HepG2 (cell line): ENCODE results near the gene C6orf132. TPM values are rescaled to one million over a fixed set of nuclear protein-coding genes. Genes with fewer than 3 reads are reported as not detected.

Experiments used
- KIAA2018 ChIP-seq: sonication (generic); formaldehyde crosslinking; IDR thresholded peaks from 2 replicates; pipeline ENCODE4 v1.5.0; 2020; ENCODE audit warnings: mild to moderate bottlenecking, missing genetic modification reagents, borderline replicate concordance
- U2AF2 ChIP-seq: fragments of 200-400 bp; formaldehyde crosslinking; IDR thresholded peaks from 2 replicates; pipeline ENCODE4 v1.6.1; 2017; ENCODE audit warnings: low read depth, mild to moderate bottlenecking, low read length
- YEATS2 ChIP-seq: sonication (generic); formaldehyde crosslinking; IDR thresholded peaks from 2 replicates; pipeline ENCODE4 v1.4.0; 2020; ENCODE audit warnings: missing genetic modification reagents, borderline replicate concordance
- ZKSCAN1 ChIP-seq: fragments of 150-350 bp; IDR thresholded peaks from 2 replicates; pipeline ENCODE4 v1.6.1; 2014; ENCODE audit warnings: low read length
- ZNF646 ChIP-seq: sonication (generic); formaldehyde crosslinking; IDR thresholded peaks from 2 replicates; pipeline ENCODE4 v1.9.0; 2021; ENCODE audit warnings: mild to moderate bottlenecking, missing genetic modification reagents
- ZNF737 ChIP-seq: sonication (generic); formaldehyde crosslinking; IDR thresholded peaks from 2 replicates; pipeline ENCODE4 v1.5.0; 2020; ENCODE audit warnings: missing genetic modification reagents, mild to moderate bottlenecking, borderline replicate concordance
- ZNF75D ChIP-seq: sonication (generic); formaldehyde crosslinking; IDR thresholded peaks from 2 replicates; pipeline ENCODE4 v1.8.1; 2023; ENCODE audit warnings: missing genetic modification reagents, mild to moderate bottlenecking, borderline replicate concordance
- polyA plus RNA-seq, 8 experiments: library from polyadenylated mRNA; depleted of rRNA in 3 of 8; stranded (reverse) in 7 of 8; unstranded in 1 of 8; fragments of >200 nt; fragmentation: Illumina TruSeq in 4 of 8; extraction: Trizol in 4 of 8; gene quantifications; 2 replicates each; pipeline versions ENCODE4 v1.2.1 to v1.2.3, GENCODE V29; 2011 to 2016; ENCODE audit warnings: low read depth in 4 of 8, missing spikeins in 1 of 8, mixed read lengths in 1 of 8; ENCODE audit not compliant: insufficient read depth in 1 of 8
- total RNA-seq, 5 experiments: library from RNA; depleted of rRNA; stranded (reverse); fragments of >200 nt; fragmentation: Illumina TruSeq; extraction: Trizol; gene quantifications; 2 replicates each; pipeline ENCODE4 v1.2.3, GENCODE V29; 2016; ENCODE audit warnings: low read depth in 1 of 5
- TF ChIP-seq, protein P1 (sequence below): sonication (generic); formaldehyde crosslinking; IDR thresholded peaks from 2 replicates; pipeline ENCODE4 v1.5.1; 2020; ENCODE audit warnings: mild to moderate bottlenecking, moderate library complexity, missing genetic modification reagents
- TF ChIP-seq, protein P2 (sequence below): sonication (generic); formaldehyde crosslinking; conservative IDR thresholded peaks from 2 replicates; pipeline ENCODE4 v1.8.1; 2023; ENCODE audit warnings: missing genetic modification reagents

C6orf132 gene
- total and polyA plus RNA-seq, 2 of the 13 experiments (the other 11 are each of a cell fraction or from before 2014, with no cell fraction given): 0.78 to 3.0 TPM

DNA sequence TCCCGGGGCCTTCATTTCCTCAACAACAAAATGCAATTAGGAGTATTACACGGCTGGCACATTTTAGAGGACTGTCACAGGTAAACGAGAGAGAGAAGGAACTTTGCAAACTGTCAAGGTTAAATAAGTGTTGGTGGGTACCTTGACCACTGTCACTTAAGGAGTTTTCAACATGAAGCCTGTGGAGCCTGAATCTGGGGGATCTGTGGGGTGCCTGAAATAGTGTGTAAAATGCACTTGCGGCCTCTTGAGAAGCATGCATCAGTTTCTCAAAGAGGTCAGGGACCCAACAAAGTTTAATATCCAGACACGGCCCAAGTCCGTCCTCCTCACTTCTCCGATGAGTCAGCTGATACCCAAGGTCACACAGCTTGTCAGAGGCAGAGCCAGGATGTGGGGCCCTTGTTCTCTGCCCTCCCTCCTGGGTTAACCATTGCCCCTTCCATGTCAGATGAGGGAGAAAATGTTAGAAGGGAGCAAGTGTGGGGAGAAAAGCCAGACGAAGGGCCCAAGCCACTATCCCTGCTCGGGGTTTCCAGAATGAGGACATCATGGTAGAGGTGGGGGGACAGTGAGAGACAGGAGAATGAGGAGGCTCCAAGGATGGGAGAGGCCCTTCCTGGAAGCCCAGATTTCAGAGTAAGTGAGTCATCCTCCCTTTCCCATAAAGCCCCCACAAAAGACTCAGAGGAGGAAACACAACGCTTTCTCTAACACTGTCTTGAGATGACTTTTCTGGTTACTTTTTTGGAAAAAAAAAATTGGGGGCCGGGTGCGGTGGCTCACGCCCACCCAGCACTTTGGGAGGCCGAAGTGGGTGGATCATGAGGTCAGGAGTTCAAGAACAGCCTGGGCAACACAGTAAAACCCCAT lies 42.2 kb downstream of the C6orf132 start (continued):
- TF ChIP-seq KIAA2018 (CRISPR knock-in tag) (no peak), ZNF737 (CRISPR knock-in tag) (no peak), U2AF2 (no peak), ZNF646 (no peak), YEATS2 (CRISPR knock-in tag) (no peak), ZKSCAN1 (no peak), ZNF75D (CRISPR knock-in tag) (no peak)
- TF ChIP-seq, protein P1, sequence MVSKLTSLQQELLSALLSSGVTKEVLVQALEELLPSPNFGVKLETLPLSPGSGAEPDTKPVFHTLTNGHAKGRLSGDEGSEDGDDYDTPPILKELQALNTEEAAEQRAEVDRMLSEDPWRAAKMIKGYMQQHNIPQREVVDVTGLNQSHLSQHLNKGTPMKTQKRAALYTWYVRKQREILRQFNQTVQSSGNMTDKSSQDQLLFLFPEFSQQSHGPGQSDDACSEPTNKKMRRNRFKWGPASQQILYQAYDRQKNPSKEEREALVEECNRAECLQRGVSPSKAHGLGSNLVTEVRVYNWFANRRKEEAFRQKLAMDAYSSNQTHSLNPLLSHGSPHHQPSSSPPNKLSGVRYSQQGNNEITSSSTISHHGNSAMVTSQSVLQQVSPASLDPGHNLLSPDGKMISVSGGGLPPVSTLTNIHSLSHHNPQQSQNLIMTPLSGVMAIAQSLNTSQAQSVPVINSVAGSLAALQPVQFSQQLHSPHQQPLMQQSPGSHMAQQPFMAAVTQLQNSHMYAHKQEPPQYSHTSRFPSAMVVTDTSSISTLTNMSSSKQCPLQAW: peak; percentile 16; the same call in 1 of the 2 replicates
- TF ChIP-seq, protein P2, sequence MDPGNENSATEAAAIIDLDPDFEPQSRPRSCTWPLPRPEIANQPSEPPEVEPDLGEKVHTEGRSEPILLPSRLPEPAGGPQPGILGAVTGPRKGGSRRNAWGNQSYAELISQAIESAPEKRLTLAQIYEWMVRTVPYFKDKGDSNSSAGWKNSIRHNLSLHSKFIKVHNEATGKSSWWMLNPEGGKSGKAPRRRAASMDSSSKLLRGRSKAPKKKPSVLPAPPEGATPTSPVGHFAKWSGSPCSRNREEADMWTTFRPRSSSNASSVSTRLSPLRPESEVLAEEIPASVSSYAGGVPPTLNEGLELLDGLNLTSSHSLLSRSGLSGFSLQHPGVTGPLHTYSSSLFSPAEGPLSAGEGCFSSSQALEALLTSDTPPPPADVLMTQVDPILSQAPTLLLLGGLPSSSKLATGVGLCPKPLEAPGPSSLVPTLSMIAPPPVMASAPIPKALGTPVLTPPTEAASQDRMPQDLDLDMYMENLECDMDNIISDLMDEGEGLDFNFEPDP (CRISPR knock-in tag): no peak
